Stimulated activated CD4-positive, alpha-beta T cell treated with anti-CD3 and anti-CD28 coated beads, Interleukin-1b, Interleukin-23, amount 100 ng/mL, for 48 hours (primary cell): Measurements from ENCODE around the gene SLC25A47.
"Not testable (repeated sequence)": the region's sequence is repeated elsewhere in the genome, so short reads cannot be mapped to it uniquely, and the experiment has no call there.

Experiments used
- DNase-seq: peaks from one replicate; pipeline ENCODE4 v3.0.0-alpha.2; 2020

The SLC25A47 gene

DNA sequence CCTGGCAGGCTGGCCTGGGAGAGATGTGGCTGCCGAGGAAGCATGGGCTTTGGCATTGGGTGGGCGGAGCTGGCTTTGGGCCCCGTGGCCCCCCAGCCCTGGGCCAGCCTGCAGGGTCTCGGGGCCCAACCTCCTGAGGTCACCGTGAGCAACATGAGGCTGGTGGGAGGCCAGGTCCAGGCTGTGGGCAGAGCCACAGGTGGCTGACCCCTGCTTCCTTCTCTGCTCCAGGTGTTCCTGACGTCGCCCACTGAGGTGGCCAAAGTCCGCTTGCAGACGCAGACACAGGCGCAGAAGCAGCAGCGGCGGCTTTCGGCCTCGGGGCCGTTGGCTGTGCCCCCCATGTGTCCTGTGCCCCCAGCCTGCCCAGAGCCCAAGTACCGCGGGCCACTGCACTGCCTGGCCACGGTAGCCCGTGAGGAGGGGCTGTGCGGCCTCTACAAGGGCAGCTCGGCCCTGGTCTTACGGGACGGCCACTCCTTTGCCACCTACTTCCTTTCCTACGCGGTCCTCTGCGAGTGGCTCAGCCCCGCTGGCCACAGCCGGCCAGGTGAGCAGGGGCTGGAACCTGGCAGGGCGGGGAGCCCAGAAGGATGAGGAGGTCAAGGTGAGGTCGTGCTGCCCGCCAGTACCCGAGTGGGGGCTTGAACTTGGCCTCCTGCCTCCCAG lies 5.5 kb downstream of the SLC25A47 start:
- no peak for DNase-seq

- DNase-seq, result no peak
These were observed 6.3 kb downstream of the SLC25A47 start for GRCh38 chr14:100329233-100330006.

GRCh38 chr14:100330007-100330344 lies 6.8 kb downstream of the SLC25A47 start:
- DNase-seq, result no peak

DNA sequence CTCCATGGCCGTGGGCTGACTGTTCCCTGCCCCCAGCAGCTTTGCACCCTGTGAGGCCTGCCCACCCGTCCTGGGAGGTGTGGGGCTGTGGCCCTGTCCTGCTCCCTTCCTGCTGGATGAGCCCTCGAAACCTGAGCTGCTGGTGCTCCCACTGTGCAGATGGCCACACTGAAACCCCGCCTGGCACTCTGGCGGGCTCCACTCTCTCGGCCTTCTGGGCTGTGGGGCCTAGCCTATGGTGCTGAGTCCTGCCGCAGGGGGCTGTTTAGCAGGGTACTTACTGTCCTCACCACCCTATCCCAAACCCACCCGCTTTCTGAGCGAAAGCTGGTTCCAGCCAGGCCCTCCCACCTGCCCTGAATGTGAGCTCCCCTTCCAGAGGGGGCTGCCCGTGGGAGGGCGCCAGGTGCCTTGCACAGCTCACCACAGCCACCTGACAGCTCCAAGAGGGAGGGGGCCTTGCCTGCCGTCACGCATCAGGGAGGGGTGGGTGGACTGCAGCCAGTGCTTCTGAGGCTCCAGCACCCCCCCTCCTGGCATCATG lies 7.3 kb downstream of the SLC25A47 start:
- DNase-seq, result no peak

DNA sequence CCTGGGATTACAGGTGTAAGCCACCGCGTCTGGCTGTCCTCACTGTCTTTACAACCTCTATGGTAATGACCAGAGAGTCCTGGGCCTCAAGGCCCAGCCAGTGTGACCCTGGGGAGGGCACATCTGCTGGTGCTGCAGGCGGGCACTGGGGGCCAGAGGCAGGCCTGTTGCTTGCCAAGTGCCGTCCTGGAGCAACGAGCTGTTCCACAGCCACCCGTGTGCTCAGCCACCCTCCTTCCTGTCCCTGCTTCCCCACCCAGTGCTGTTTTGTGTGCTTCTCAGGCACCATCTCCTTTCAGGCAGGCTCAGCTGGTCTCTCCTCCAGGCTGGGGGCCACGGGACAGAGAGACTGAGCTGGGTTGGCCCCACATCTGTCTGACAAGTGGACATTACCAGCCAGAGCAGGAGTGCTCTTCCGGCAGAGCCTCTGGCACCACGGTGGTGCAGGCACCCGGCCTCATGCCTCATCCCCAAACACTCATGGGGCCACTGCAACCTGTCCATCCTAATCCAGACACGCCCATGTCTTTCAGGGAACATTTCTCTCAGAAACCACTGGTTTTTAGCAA lies 9.0 kb downstream of the SLC25A47 start:
- DNase-seq, result no peak

GRCh38 chr14:100332797-100333196 lies 9.7 kb downstream of the SLC25A47 start:
- DNase-seq, result no peak

DNA sequence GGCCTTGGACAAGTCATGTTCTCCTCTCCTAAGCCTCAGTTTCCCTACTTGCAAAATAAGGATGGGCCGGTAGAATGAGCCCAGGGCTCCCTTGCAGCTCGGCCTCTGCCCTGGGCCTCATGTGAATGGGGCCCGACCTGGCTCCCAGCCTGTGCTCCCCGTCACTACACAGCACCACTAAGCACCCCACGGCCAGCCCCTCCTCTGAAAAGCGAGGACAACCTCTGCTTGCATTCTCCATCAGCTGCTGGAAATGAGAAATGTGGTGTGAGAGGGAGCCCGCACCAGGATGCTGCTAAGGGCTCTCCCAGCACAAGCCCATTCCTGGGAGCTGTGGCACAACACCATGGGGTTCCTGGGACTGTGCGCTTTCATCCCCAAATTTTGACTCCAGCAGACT lies 10.2 kb downstream of the SLC25A47 start:
- no peak for DNase-seq

GRCh38 chr14:100333827-100334226 lies 10.7 kb downstream of the SLC25A47 start:
- no peak for DNase-seq

DNA sequence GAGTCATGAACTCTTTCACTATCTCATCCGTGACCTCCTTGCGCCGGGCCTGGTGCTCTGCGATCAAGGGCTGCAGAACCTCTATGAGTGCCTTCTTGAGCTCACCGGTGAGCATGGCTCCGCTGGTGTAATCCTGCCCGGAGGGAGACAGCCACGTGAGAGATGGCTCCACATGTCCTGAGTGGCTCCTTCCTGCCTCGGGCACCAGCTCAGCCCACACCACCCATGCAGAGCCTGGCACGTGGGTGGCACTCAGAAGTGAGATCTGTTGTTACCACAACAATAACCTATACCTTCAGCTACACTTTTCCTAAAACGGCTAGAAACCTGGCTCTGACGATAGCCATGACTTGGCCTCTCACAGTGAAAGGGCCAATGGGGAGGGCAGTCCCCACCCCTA lies 11.8 kb downstream of the SLC25A47 start:
- no peak for DNase-seq

DNA sequence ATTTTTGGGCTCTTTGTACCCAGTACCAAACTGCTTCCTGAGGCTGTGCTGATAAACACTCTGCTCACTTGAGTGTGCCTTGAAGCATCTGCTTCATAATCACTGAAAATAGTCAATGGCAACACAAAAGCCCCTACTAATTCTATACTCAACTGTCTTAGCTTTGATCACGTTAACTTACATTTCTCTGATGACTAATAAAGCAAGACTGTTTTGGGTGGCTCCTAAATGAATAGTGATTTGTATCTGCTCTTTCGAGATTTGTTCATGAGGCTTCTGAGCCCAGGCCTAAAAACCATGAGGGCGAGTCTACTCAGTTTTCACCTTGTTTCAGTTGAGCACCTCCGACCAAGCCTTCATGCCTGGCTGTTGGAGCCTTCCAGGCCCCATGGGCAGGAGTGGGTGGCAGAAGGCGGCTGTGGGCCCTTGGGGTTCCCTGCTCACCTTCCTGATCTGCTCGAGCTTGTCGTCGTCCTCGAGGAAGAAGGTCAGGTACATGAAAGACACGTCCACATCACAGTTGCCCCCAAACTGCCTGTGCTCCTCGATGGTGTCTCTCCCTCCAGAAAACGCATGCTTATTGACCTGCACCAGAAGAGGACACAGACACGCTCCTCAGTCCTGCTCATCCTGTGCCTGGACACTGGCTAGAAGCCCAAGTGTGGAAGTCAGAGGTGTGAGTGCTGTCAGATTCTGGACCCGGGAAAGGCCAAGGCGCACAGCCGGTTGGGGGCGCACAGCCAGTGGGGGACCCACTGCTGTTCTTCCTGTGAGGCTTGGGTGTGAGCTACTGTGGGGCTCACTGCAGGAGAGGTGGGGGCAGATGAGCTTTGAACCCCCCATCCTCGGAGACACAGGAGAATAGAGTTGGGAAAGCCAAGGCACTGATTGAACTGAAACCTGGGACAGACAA lies 13.7 kb downstream of the SLC25A47 start:
- no peak for DNase-seq

DNA sequence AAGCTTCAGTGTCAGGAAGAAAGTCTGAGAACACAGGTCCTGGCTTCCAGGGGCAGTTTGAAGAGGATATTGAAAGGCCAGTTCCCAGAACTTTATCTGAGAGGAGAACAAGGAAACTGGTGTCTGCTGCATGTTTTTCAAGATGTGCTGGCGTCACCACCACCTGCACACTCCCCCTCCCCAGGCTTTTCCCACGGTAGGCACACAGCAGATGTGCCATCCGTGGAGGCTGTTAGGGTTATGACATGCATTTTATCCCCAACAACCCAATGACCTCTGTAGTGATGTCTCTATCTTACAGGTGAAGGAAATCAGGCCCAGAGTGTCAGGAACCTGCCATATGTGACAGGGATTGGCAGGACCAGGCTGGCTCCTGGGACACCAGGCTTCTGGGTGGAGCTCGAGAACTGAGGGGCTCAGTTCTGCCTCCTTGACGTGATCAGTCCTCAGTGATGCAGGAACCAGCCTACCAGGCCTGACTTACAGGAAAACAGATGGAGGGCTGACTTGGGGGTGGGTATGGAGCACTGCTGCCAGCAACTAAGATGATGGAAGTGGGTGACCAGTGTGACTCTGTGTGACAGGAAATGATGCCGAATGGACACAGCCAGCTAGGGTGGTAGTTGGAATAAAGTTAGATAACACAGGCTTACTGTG lies 16.8 kb downstream of the SLC25A47 start:
- DNase-seq, result no peak

DNA sequence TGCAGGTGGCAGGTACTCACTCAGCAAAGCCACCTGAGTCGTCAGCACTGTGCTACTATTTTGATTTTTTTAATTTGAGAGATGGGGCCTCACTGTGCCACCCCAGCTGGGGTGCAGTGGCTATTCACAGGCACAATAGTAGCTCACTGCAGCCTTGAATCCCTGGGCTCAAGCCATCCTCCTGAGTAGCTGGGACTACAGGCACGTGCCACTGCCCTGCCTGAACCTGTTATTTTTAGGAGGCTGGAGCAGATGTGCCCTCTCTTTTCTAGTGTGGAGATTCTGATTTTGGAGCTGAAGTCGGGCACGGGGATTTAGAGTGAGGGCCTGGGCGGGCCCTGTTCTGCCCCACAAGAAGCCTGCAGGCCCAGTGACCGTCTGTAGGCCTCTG lies 17.3 kb downstream of the SLC25A47 start:
- DNase-seq, result no peak

DNA sequence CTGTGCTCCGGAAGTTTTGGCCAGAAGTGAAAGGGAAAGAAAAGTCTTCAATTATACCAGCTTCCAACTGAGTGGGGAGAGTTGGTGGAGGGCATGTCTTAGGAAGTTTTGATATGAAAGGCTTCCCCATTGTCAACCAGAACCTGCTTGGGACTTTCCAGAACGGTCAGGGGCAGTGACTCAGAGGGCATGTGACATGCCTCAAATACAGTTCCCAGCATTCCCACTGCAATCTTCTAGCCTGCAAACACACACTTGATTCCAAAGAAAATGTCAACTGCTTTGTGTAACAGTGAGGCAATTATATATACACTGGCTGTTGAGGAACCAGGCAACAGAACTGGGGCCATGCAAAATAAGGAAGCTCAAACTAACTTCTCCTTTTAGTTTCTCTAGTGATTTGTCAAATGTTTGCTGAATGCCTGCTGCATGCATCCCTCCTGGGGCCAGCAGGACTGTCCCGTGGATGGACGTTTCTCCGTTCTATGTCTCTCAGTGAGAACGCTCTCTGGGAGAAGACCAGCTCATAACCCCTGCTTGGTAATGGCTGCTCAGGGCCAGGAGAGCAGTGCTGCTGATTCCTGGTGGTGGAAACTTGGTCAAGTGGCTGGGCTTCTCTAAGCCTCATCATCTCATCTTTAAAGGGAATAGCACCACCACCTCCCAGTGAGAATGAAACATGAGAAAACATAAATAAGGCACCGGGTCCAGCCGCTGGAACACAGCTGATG lies 18.3 kb downstream of the SLC25A47 start:
- DNase-seq, result no peak

GRCh38 chr14:100342195-100342594 lies 19.1 kb downstream of the SLC25A47 start:
- DNase-seq, result no peak

- not testable (repeated sequence) for DNase-seq
These were observed 19.7 kb downstream of the SLC25A47 start for GRCh38 chr14:100342826-100343225.

GRCh38 chr14:100344657-100345056 lies 21.5 kb downstream of the SLC25A47 start:
- DNase-seq, result not testable (repeated sequence)

DNA sequence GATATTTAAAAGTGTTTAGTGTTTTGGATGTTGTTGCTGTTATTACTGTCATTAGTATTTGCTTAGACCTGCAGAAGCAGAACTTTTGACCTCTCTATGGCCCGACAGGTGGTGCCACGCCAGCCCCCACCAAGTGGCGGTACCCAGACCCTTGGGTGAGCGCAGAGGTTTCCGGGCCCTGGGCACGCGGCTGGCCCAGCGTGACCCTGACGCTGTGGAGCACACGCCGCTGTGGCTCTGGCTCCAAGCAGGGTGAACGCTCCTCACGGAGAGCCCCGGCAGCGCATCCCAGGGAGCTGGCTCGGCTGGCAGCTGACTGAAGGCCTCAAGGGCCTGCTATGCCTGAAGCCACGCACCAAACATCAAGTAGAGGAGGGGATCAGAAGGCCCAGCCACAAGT lies 22.6 kb downstream of the SLC25A47 start:
- DNase-seq, result no peak

- no peak for DNase-seq
These were observed 23.4 kb downstream of the SLC25A47 start for GRCh38 chr14:100346306-100347091.

DNA sequence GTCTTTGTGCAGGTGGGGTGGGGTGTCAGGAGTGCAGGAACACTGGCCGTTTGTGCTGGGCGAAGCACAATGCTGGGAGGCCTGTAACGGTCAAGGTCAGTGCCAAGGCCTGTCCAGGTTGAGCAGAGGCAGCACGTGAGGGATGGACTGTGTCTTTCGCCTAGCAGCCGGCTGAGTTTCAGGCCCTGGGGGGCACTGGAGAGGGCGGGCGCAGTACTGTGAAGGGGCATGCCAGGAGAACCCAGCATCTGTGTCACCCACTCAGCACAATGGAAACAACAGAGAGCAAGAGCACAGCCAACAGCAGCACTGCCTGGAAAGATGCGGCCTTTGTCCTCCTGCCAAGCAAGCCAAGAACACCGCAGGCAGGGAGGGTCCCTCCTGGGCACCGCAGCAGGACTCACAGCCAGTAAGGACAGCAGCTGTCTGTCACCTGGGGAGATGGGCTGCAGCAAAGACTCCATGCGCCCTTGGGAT lies 25.2 kb downstream of the SLC25A47 start:
- DNase-seq, result no peak

DNA sequence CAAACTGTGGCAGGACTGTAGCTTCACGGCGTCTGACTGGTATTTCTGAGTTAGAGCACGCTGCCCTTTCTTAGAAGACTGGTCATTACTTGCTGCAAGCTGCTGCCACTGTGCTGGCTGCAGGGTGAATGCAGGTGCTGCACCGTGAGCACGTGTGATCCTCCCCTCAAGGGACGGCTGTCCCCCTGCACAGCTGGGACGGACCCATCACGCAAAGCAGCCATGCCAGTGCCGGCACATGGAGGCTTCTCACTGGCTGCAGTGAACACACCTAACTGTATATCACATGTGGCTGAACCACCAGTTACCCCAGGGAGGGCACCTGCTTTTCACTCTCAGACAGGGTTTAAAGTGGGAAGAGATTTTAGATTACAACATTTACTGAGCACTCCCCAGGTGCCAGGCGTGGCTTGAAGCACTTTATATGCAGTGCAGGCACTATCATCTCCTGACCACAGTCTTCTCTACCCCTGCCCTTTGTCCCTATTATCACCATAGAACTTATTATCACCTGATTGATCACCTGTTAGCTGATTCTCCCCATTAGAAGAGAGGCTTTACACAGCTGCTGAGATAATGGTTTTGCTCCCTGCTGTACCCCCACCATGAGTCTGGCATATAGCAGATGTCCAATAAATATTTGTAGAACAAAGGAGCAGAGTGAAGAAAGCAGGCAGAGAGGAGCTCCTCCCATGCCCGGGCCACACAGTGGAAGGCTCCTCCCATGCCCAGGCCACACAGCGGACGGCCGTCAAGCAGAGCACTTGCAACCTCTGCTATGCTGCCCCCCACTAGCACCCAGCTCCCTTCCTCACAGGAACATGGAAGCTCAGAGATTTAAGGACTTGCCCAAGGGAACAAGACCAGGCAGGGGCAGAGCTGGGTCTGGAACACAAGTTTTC lies 25.9 kb downstream of the SLC25A47 start:
- DNase-seq, result no peak
